LNCAP (cell line): Measurements from ENCODE around the gene EMX2.
A peak's percentile ranks its signal among the peaks of the same experiment; 100 is the strongest.

Source experiments
- TF ChIP-seq, protein P1 (sequence below): fragments of 450-650 bp; IDR thresholded peaks from 2 replicates; pipeline ENCODE4 v1.5.1; 2017; ENCODE audit warnings: mild to moderate bottlenecking

The EMX2 gene

GRCh38 chr10:117533507-117534281 lies 8.9 kb upstream of the EMX2 start:
- TF ChIP-seq, protein P1, sequence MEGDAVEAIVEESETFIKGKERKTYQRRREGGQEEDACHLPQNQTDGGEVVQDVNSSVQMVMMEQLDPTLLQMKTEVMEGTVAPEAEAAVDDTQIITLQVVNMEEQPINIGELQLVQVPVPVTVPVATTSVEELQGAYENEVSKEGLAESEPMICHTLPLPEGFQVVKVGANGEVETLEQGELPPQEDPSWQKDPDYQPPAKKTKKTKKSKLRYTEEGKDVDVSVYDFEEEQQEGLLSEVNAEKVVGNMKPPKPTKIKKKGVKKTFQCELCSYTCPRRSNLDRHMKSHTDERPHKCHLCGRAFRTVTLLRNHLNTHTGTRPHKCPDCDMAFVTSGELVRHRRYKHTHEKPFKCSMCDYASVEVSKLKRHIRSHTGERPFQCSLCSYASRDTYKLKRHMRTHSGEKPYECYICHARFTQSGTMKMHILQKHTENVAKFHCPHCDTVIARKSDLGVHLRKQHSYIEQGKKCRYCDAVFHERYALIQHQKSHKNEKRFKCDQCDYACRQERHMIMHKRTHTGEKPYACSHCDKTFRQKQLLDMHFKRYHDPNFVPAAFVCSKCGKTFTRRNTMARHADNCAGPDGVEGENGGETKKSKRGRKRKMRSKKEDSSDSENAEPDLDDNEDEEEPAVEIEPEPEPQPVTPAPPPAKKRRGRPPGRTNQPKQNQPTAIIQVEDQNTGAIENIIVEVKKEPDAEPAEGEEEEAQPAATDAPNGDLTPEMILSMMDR = no peak

GRCh38 chr10:117534321-117535297 lies 7.9 kb upstream of the EMX2 start:
- TF ChIP-seq, protein P1 = no peak

- TF ChIP-seq, protein P1 = no peak
Observed at GRCh38 chr10:117535298-117536071, 7.1 kb upstream of the EMX2 start.

GRCh38 chr10:117536072-117536865 lies 6.3 kb upstream of the EMX2 start:
- TF ChIP-seq, protein P1 = no peak

DNA sequence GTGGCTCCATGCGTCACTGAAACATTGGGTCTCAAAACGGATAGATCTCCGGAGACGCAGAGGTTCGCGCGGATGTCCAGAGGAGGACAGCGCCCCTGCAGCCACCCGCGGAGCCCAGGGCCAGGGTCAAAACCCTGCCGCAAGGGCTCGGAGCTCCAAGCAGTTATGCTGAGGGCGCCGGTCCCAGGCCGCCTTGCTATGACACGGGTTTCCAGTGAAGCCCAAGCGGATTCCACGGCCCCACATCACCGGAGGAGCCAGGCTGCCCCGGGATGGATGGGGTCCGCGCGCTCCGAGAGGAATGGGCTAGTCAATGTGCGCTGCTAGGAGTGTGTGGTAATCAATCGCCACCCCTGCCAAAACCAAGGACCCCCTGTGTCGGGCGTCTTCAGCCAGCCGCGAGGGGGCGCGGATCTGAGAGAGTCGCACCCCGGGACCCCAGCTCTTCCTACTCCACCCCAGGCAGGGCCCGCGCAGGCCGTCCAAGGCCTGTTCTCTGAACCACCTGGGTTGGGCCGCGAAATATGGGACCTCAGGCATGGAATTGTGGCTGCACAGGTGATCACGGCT lies 5.6 kb upstream of the EMX2 start:
- TF ChIP-seq, protein P1 = no peak

DNA sequence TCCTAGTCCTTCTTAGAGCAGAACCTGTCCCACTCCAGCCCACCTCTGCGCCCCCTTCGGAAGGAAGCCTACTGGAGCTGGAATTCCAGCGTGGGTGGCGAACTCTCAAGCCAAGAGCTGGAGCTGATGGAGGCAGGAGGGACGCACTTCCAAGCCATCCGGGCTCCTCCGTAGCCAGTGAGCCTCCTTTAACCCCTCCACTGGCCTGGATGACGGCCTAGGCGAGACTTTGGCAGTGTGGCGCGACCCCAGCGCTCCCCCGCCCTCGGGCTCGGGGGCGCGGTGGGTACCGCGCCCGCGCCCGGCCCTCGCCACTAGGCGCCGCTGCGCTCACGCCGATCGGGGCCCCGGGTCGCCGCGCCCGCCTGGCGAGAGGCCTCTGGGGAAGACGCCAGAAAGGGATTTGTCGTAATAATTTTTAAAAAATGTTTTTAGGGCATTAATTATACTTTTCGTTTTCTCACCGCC lies 5.1 kb upstream of the EMX2 start:
- TF ChIP-seq, protein P1 = peak; percentile 99
